ENCODE results near the gene CRMP1.

Gene CRMP1

GRCh38 chr4:5790546-5790857, 102.4 kb downstream of the CRMP1 start:
- FAIRE-seq = no peak

DNA sequence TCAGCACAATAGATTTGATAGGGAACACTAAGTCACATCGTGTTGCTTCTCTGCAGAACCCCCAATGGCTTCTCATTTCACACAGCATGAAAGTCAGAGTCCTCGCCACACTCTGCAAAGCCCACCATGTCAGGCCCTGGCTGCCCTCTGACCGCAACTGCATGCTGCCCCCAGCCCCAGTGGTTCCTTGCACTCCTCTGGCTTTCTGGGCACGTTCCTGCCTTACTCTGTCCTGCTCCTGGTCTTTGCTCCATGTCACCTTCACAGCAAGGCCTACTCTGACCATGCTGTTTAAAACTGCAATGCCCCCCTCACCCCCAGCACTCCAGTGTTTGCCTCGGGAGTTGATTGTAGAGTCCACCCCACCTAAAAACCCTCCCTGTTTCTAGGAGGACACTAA, 103.7 kb downstream of the CRMP1 start:
- no peak for FAIRE-seq

GRCh38 chr4:5788144-5788543, 104.7 kb downstream of the CRMP1 start:
- no peak for FAIRE-seq

- FAIRE-seq = no peak
These were observed 105.6 kb downstream of the CRMP1 start for GRCh38 chr4:5787311-5787710.

DNA sequence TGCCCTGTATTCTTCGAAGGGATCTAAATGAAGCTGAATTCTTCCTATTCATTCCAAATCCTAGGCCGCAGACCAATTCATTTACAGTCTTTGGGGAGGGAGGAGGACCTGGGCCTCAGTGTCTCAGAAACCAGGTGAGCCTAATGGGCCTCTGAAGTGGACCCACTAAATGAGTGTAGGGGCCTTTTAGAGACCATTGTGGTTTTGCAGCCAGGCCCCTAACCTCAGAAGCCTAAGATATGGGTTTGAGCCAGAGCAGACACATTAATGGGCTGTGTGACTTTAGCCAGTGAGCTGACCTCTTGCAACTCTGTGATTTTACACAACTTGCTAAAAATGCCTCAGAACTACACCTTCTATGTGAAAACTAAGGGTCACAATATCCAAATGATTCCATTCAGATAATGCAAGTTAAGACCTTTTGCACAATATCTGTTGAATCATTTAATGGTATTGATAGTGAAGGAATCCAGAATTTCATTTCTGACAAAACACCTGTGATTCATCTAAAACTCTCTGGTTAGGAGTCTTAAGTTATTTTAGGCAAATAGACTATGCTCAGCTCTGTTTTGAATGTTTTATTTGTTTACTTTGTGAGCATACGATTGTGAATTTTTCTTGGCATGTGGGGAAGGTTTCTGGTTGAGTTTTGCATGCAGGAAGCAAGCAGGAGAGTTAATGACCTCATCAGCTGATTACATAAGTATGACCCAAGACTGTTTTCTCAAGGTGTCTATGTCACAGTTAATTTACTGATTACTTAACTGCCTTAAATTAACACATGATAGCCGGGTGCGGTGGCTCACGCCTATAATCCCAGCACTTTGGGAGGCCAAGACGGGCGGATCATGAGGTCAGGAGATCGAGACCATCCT, 106.8 kb downstream of the CRMP1 start:
- no peak for FAIRE-seq

GRCh38 chr4:5784960-5785611, 107.8 kb downstream of the CRMP1 start:
- no peak for FAIRE-seq

DNA sequence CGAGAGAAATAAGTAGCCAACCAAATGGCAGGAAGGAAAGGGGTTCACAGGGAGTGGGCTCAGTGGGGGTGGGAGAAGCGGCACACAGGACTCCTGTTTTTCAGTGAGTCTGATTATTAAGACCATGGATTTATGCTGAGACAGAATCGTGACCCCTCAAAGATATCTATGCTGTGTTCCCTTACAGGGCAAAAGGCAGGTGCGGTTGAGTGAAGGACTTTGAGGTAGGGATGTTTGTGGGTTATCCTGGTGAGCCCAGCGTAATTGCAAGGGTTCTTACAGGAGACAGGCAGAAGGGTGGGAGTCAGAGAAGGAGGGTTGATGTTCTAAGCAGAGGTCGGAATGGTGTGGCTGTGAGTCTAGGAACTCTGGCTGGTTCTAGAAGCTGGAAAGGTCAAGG, 108.9 kb downstream of the CRMP1 start:
- FAIRE-seq = no peak

DNA sequence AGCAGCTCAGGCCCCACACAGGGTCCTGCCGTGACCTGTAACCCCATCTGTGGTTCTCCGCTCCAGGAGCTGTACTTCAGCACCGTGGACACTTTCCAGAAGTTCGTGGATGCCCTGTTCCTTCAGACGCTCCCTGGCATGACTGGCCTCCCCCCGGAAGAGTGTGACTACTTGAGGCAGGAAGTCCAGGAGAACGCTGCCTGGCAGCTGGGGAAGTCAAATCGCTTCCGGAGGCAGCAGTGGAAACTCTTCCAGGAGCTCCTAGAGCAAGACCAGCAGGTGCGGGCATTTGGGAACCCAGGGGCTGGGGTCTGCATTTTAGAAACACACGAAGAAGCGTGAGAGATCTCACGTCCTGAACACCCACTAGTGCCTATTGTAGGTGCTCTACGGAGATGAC, 109.4 kb downstream of the CRMP1 start:
- no peak for FAIRE-seq

DNA sequence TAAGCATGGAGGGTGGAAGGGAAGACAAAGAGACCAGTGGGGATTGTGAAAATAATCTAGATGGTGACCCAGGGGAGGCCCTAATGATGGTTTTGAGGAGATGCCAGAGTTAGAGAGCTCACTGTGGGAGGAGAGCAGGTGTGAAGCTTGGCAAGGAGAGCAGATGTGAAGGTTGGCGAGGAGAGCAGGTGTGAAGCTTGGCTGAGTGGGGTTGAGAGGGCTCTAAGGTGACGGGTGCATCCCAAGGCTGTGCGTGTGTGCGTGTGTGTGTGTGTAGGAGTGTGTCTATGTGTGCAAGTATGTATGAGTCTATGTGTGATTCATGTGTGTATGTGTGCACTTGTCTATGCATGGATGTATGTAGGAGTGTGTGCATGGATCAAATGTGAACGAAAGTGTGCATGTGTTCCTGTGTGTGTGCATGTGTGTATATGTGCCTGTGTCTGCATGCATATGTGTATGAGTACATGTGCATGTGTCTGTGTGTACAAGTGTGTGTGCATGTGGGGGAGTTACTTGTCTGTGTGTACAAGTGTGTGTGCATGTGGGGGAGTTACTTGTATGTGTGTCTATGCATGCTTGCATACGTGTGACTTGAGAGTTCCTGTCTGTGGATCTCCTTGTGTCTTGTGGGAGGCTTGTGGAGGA, 109.9 kb downstream of the CRMP1 start:
- FAIRE-seq = no peak

GRCh38 chr4:5781691-5782090, 111.2 kb downstream of the CRMP1 start:
- no peak for FAIRE-seq

GRCh38 chr4:5780831-5781480, 111.9 kb downstream of the CRMP1 start:
- no peak for FAIRE-seq

- FAIRE-seq = no peak
These were observed 116.4 kb downstream of the CRMP1 start for GRCh38 chr4:5776510-5776909.

- no peak for FAIRE-seq
These were observed 118.4 kb downstream of the CRMP1 start for GRCh38 chr4:5774416-5775036.

DNA sequence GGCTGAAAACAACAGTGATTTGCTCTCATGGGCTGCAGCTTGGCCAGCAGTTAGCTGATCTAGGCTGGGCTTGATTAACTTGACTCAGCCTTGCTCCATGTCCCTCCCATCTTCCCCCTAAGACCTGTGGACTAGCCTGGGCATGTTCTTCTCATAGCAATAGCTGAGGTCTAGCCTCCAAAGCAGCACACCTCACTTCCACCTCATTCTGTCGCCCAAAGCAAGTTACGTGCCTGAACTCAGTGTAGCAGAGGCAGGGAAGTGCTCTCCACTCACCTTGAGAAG, 119.7 kb downstream of the CRMP1 start:
- no peak for FAIRE-seq

GRCh38 chr4:5772528-5773270, 120.2 kb downstream of the CRMP1 start:
- FAIRE-seq = no peak

Measured in A204.1 (cell line).